HG02852 (cell line): ENCODE data around the gene ANKRD9.

Experiments
- ATAC-seq: cut with Tn5 transposase; IDR thresholded peaks from one replicate; pipeline ENCODE4 v1.9.1; 2021; ENCODE audit warnings: mild to moderate bottlenecking, moderate library complexity; ENCODE audit not compliant: unreplicated experiment

Gene ANKRD9

DNA sequence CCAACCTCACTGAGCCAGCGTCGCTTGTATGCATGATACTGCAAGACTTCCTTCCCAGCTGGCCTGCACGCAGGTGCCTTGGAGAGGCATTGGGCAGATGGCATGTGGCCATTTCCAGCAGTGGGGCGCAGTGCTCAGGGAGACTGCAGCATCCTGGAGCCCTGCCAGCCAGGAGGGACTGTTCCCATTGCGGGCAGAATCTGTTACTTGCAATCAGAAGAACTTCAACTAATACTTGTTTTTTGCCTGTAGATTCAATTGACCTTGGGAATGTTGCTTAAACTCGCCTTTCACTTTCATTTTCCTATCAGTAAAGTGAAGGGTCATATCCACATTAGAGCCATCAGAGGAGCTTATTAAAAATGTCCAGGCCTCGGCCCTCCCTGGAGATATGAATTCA lies 29.8 kb downstream of the ANKRD9 start:
- ATAC-seq = no peak

- ATAC-seq = no peak
Observed at GRCh38 chr14:102479107-102479506, 30.5 kb downstream of the ANKRD9 start.

GRCh38 chr14:102474934-102475333 lies 34.6 kb downstream of the ANKRD9 start:
- no peak for ATAC-seq

DNA sequence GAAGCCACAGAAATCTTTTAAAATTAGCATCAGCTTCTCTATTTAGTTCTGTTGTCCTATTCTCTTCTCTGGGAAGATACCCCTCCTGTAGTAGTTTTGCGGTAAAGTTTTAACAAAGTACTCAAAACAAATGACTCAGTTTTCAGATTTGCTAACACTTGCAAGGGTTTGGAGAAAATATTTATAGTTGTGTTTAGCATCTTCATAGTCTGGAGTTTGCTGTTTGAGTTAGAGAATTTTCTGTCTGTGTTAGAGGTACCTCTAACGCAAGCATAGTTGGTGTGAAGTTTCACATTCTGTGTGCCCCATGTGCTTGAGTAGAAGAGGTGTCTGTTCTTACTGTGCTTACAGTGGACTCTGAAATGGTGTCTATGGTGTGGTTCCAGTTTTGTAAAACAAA lies 36.0 kb downstream of the ANKRD9 start:
- ATAC-seq = no peak

- ATAC-seq = no peak
Observed at GRCh38 chr14:102472791-102473150, 36.8 kb downstream of the ANKRD9 start.

GRCh38 chr14:102471921-102472790 lies 37.4 kb downstream of the ANKRD9 start:
- ATAC-seq = no peak

GRCh38 chr14:102469261-102469660 lies 40.3 kb downstream of the ANKRD9 start:
- no peak for ATAC-seq

GRCh38 chr14:102464846-102465341 lies 44.7 kb downstream of the ANKRD9 start:
- ATAC-seq = no peak

GRCh38 chr14:102464006-102464405 lies 45.6 kb downstream of the ANKRD9 start:
- ATAC-seq = no peak

- ATAC-seq = no peak
Observed at GRCh38 chr14:102462391-102462790, 47.2 kb downstream of the ANKRD9 start.

DNA sequence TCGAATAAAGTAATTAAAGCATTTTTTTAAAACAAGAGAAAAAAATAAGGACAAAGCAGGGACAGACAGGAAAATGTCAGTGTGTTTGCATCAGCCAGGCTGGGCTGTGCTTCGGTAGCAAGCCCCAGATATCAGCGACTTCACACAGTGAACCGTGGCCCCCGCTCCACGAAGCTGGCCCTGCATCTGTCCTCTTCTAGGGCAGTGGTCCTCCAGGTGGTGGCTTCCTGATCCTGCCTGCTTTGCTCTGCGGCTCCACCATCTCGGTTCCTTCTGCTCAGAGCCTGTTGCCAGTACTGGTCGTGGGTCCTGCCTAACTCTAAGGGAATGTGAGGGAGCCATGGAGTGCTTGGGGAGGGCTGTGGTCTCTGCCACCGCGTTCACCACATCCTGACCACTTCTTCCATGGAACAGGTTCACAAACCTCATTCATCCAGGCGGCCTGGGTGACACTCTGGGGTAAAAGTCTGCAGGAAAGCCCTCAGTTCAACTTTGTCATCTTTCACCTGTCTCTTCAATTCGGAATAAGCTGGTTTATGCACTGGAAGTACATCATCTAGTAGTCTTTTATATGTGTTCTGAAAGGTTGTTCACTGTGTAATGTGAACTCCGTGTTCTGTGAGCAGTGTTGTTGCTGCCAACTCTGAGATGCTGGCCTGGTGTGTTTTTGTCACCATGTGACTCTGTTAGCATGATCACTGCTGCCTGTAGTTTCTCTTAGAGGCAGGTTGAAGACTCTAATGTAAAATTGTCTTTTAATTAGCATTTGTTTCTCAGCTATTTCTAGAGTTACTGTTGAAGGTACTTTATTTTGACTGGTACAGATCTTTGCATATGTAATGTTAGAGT lies 47.9 kb downstream of the ANKRD9 start:
- no peak for ATAC-seq

DNA sequence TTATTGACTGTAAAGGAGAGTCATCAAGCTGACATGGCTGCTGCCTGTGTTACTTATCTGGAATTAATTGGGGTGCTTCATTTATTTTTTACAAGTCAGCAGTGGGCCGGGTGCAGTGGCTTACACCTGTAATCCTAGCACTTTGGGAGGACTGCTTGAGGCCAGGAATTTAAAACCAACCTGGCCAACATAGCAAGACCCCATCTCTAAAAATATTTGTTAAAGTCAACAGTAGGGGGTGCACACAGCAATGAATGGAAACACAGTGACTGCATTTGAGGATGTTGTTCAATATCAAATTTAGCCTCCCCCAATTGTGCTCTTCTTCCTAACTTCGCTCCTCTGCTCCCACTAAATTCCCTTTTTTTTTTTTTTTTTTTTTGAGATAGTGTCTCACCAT lies 52.1 kb downstream of the ANKRD9 start:
- ATAC-seq = no peak

GRCh38 chr14:102454711-102455110 lies 54.9 kb downstream of the ANKRD9 start:
- ATAC-seq = no peak

GRCh38 chr14:102452302-102452701 lies 57.3 kb downstream of the ANKRD9 start:
- no peak for ATAC-seq
